ENCODE data around the gene PSTPIP1.
"Not testable (repeated sequence)": the region's sequence is repeated elsewhere in the genome, so short reads cannot be mapped to it uniquely, and the experiment has no call there.

PSTPIP1 gene

GRCh38 chr15:76994971-76995945 lies at the start of gene PSTPIP1:
Gene PSTPIP1, plus strand, starts transcription at chr15:76995126. Its CDS starts 448 bp downstream, at chr15:76995574.
- peak; percentile 88 for DNase-seq

- DNase-seq: no peak
Measured at GRCh38 chr15:76945494-76946093, 49.3 kb upstream of the PSTPIP1 start.

- DNase-seq: no peak
Measured at GRCh38 chr15:76947454-76947853, 47.5 kb upstream of the PSTPIP1 start.

GRCh38 chr15:76951220-76951619 lies 43.7 kb upstream of the PSTPIP1 start:
- no peak for DNase-seq

- DNase-seq: no peak
Measured at GRCh38 chr15:76953913-76954312, 41.0 kb upstream of the PSTPIP1 start.

- no peak for DNase-seq
Measured at GRCh38 chr15:76954744-76955143, 40.2 kb upstream of the PSTPIP1 start.

- no peak for DNase-seq
Measured at GRCh38 chr15:76961268-76962011, 33.5 kb upstream of the PSTPIP1 start.

GRCh38 chr15:76962337-76963013 lies 32.5 kb upstream of the PSTPIP1 start:
- no peak for DNase-seq

- DNase-seq: no peak
Measured at GRCh38 chr15:76963596-76963995, 31.3 kb upstream of the PSTPIP1 start.

- no peak for DNase-seq
Measured at GRCh38 chr15:76964157-76964556, 30.8 kb upstream of the PSTPIP1 start.

GRCh38 chr15:76966051-76966450 lies 28.9 kb upstream of the PSTPIP1 start:
- DNase-seq: not testable (repeated sequence)

- DNase-seq: no peak
Measured at GRCh38 chr15:76967067-76967466, 27.9 kb upstream of the PSTPIP1 start.

- DNase-seq: no peak
Measured at GRCh38 chr15:76968306-76968705, 26.6 kb upstream of the PSTPIP1 start.

GRCh38 chr15:76972389-76973361 lies 22.3 kb upstream of the PSTPIP1 start:
- no peak for DNase-seq

GRCh38 chr15:76973362-76973743 lies 21.6 kb upstream of the PSTPIP1 start:
- DNase-seq: peak; percentile 86

GRCh38 chr15:76973906-76974305 lies 21.0 kb upstream of the PSTPIP1 start:
- DNase-seq: no peak

GRCh38 chr15:76974456-76975036 lies 20.4 kb upstream of the PSTPIP1 start:
- DNase-seq: no peak

GRCh38 chr15:76976141-76976540 lies 18.8 kb upstream of the PSTPIP1 start:
- DNase-seq: no peak

GRCh38 chr15:76976572-76977270 lies 18.2 kb upstream of the PSTPIP1 start:
- no peak for DNase-seq

GRCh38 chr15:76978522-76979330 lies 16.2 kb upstream of the PSTPIP1 start:
- no peak for DNase-seq

Measured in activated effector memory CD4-positive, alpha-beta T cell treated with anti-CD3 and anti-CD28 coated beads, Interleukin-2, amount 50 U/mL, for 16 hours (primary cell).